A549 (cell line): ENCODE measurements around the gene MPHOSPH9. TPM values are rescaled to one million over a fixed set of nuclear protein-coding genes. Genes with fewer than 3 reads are reported as not detected.

Source experiments
- ATAC-seq, 2 experiments: fragments of 200-7000 bp in 1 of 2; fragments of >200 bp in 1 of 2; cut with Nextera tagmentation in 1 of 2; cut with Tn5 transposase in 1 of 2; 3 replicates each; pipeline versions ENCODE4 v1.8.0 to v1.9.1; 2018 to 2020; ENCODE audit warnings: mild to moderate bottlenecking in 1 of 2, moderate library complexity in 1 of 2
- CTCF ChIA-PET: fragments of 300-600 bp; sonication (Branson Sonifier 250); formaldehyde crosslinking; extraction: SDS; loops from one replicate; lab custom pipeline; 2021; ENCODE audit warnings: antibody characterized with exemption, inconsistent platforms; lab: Yijun Ruan, JAX
- POLR2A ChIA-PET: fragments of 350-600 bp; formaldehyde crosslinking; extraction: SDS; loops from one replicate; lab custom pipeline; 2021; ENCODE audit warnings: antibody characterized with exemption, inconsistent platforms; lab: Yijun Ruan, JAX
- DNase-seq, 2 experiments: peaks; one replicate each; pipeline versions ENCODE4 v3.0.0 to v3.0.0-alpha.2; 2011 to 2016; ENCODE audit warnings: low read depth in 1 of 2, low spot score in 1 of 2
- FAIRE-seq: peaks from 2 replicates; lab custom pipeline; 2011; peaks lifted over from hg19 to GRCh38; lab: Jason Lieb, UNC
- H3K27ac ChIP-seq, 2 experiments: fragments of >200 bp; sonication (Bioruptor Twin); formaldehyde crosslinking; 3 replicates each; pipeline ENCODE4 v1.5.1; 2016 to 2017
- H3K4me1 ChIP-seq: fragments of >200 bp; sonication (Bioruptor Twin); formaldehyde crosslinking; 3 replicates; pipeline ENCODE4 v1.6.1; 2016
- H3K4me2 ChIP-seq: fragments of >200 bp; sonication (Bioruptor Twin); formaldehyde crosslinking; 3 replicates; pipeline ENCODE4 v1.6.1; 2016
- H3K4me3 ChIP-seq: fragments of >200 bp; sonication (Bioruptor Twin); formaldehyde crosslinking; 3 replicates; pipeline ENCODE4 v1.5.1; 2016
- H3K9me3 ChIP-seq: fragments of >200 bp; sonication (Bioruptor Twin); formaldehyde crosslinking; 3 replicates; pipeline ENCODE4 v1.6.1; 2016
- CEBPB ChIP-seq, 2 experiments: fragments of >200 bp in 1 of 2; sonication (Bioruptor Twin) in 1 of 2; formaldehyde crosslinking in 1 of 2; IDR thresholded peaks; 2 replicates each; pipeline ENCODE4 v1.6.1; 2012 to 2016
- CHD2 ChIP-seq: fragments of 150-350 bp; IDR thresholded peaks from 2 replicates; pipeline ENCODE4 v1.6.1; 2014; ENCODE audit warnings: low read length; ENCODE audit not compliant: partially characterized antibody
- CHD4 ChIP-seq: fragments of 200-600 bp; sonication (generic); IDR thresholded peaks from 2 replicates; pipeline ENCODE4 v1.6.1; 2016; ENCODE audit warnings: antibody characterized with exemption, mild to moderate bottlenecking, borderline replicate concordance
- EHMT2 ChIP-seq: fragments of 200-600 bp; sonication (generic); IDR thresholded peaks from 2 replicates; pipeline ENCODE4 v1.6.1; 2016; ENCODE audit warnings: antibody characterized with exemption, low read depth, mild to moderate bottlenecking, moderate library complexity
- EP300 ChIP-seq, 2 experiments: fragments of >200 bp; sonication (Bioruptor Twin); formaldehyde crosslinking; IDR thresholded peaks; 2 replicates in 1 of 2; 3 replicates in 1 of 2; pipeline ENCODE4 v1.6.1; 2016 to 2017
- ESRRA ChIP-seq: fragments of 150-350 bp; IDR thresholded peaks from 2 replicates; pipeline ENCODE4 v1.6.1; 2014; ENCODE audit warnings: mild to moderate bottlenecking, low read length, borderline replicate concordance
- FOSB ChIP-seq: fragments of 250-450 bp; sonication (Bioruptor Pico); IDR thresholded peaks from 2 replicates; pipeline ENCODE4 v1.5.0; 2020; ENCODE audit warnings: mild to moderate bottlenecking, moderate library complexity
- FOXS1 ChIP-seq: fragments of 250-450 bp; sonication (Bioruptor Pico); IDR thresholded peaks from 2 replicates; pipeline ENCODE4 v1.5.0; 2020; ENCODE audit warnings: mild to moderate bottlenecking, moderate library complexity
- HMGXB4 ChIP-seq: fragments of 250-450 bp; sonication (Bioruptor Pico); IDR thresholded peaks from 2 replicates; pipeline ENCODE4 v1.5.0; 2021; ENCODE audit warnings: mild to moderate bottlenecking, moderate library complexity, borderline replicate concordance
- KDM1A ChIP-seq: fragments of 200-600 bp; sonication (generic); IDR thresholded peaks from 2 replicates; pipeline ENCODE4 v1.6.1; 2016; ENCODE audit warnings: low read depth, mild to moderate bottlenecking
- MAZ ChIP-seq: fragments of 150-350 bp; IDR thresholded peaks from 2 replicates; pipeline ENCODE4 v1.6.1; 2014; ENCODE audit warnings: antibody characterized with exemption, low read depth, low read length, borderline replicate concordance
- MYC ChIP-seq: IDR thresholded peaks from 2 replicates; pipeline ENCODE4 v1.6.1; 2012; ENCODE audit warnings: mild to moderate bottlenecking, inconsistent platforms, low read length, improper control_type of control experiment, borderline replicate concordance
- NR3C1 ChIP-seq: fragments of >200 bp; sonication (Bioruptor Twin); formaldehyde crosslinking; IDR thresholded peaks from 3 replicates; pipeline ENCODE4 v1.6.1; 2017
- PBX3 ChIP-seq: IDR thresholded peaks from 2 replicates; pipeline ENCODE4 v1.6.1; 2012
- POLR2A ChIP-seq: IDR thresholded peaks from 2 replicates; pipeline ENCODE4 v1.6.1; 2012; ENCODE audit warnings: mild to moderate bottlenecking, low read length
- RARB ChIP-seq: fragments of 250-450 bp; sonication (Bioruptor Pico); IDR thresholded peaks from 2 replicates; pipeline ENCODE4 v1.8.0; 2021; ENCODE audit warnings: mild to moderate bottlenecking, moderate library complexity
- RCOR1 ChIP-seq: fragments of 150-350 bp; IDR thresholded peaks from 2 replicates; pipeline ENCODE4 v1.6.1; 2014; ENCODE audit warnings: antibody characterized with exemption, low read length, low read depth
- REST ChIP-seq: fragments of 200-600 bp; sonication (generic); IDR thresholded peaks from 2 replicates; pipeline ENCODE4 v1.6.1; 2016; ENCODE audit warnings: antibody characterized with exemption, mild to moderate bottlenecking, moderate library complexity
- USF2 ChIP-seq: fragments of 450-650 bp; IDR thresholded peaks from 2 replicates; pipeline ENCODE4 v1.6.1; 2014; ENCODE audit warnings: antibody characterized with exemption
- ZNF302 ChIP-seq: fragments of 250-450 bp; sonication (Bioruptor Pico); IDR thresholded peaks from 2 replicates; pipeline ENCODE4 v1.9.0; 2021; ENCODE audit warnings: inconsistent platforms, mild to moderate bottlenecking, moderate library complexity
- WGBS: methylation state at CpG from one replicate; pipeline ENCODE4 v1.1.6; 2017; ENCODE audit errors: missing lambda C conversion rate; 5-methylcytosine and 5-hydroxymethylcytosine counted together
- polyA plus RNA-seq, 4 experiments: library from polyadenylated mRNA; depleted of rRNA in 3 of 4; stranded (reverse); fragments of >200 nt; fragmentation: RNase III in 1 of 4; extraction: RNeasy Plus Mini Kit Qiagen cat#74134 plus additional on column Dnase treatment in 1 of 4; gene quantifications; 2 replicates in 3 of 4; 3 replicates in 1 of 4; pipeline ENCODE4 v1.2.3, GENCODE V29; 2011 to 2017

Gene MPHOSPH9
- polyA plus RNA-seq, 2 of the 4 experiments (the other 2 are of a cell fraction), result 31.0 to 74.9 TPM

GRCh38 chr12:123132951-123133619 lies 99.9 kb downstream of the MPHOSPH9 start (continued):
- no peak for TF ChIP-seq REST
- TF ChIP-seq ZNF302 (CRISPR knock-in tag), result no peak

GRCh38 chr12:123131879-123132402 lies 101.0 kb downstream of the MPHOSPH9 start:
- ChIA-PET CTCF (no interaction called here), POLR2A (no interaction called here)
- no peak overlapping the region for H3K4me3 ChIP-seq
- peak overlapping the region; percentile 21 for H3K4me2 ChIP-seq
- TF ChIP-seq PBX3 (no peak), RCOR1 (no peak), CHD4 (no peak), RARB (CRISPR knock-in tag) (no peak), REST (no peak), HMGXB4 (CRISPR knock-in tag) (no peak), CHD2 (no peak), FOXS1 (CRISPR knock-in tag) (no peak)
- peak overlapping the region; percentile 38 to 96 for H3K27ac ChIP-seq
- 86% methylated on average over 9 of the region's 12 CpGs for WGBS
- peaks cover 46% of the 10 kb centered on the region for H3K4me1 ChIP-seq
- H3K9me3 ChIP-seq, result no peaks in the 10 kb centered on the region
- FAIRE-seq (no peak), DNase-seq (no peak), ATAC-seq (peak; percentile 40 to 43; a peak in 5 of 6 replicates)

GRCh38 chr12:123131291-123131832 lies 101.6 kb downstream of the MPHOSPH9 start:
- ATAC-seq (peak; percentile 37 to 49; a peak in 5 of 6 replicates), DNase-seq (no peak), FAIRE-seq (no peak)
- ChIA-PET CTCF (no interaction called here), POLR2A (no interaction called here)
- WGBS, result 84% methylated on average over 4 of the region's 4 CpGs
- no peaks in the 10 kb centered on the region for H3K9me3 ChIP-seq
- H3K4me1 ChIP-seq, result peaks cover 50% of the 10 kb centered on the region
- peak overlapping the region; percentile 38 to 96 for H3K27ac ChIP-seq
- H3K4me3 ChIP-seq, result no peak overlapping the region
- peak overlapping the region; percentile 21; the same call in 2 of the 3 replicates for H3K4me2 ChIP-seq
- TF ChIP-seq FOXS1 (CRISPR knock-in tag), result no peak
- no peak for TF ChIP-seq MAZ
- TF ChIP-seq EP300 (IDR thresholded peaks at IDR 0.05), result no peak
- TF ChIP-seq CHD4, result no peak
- TF ChIP-seq EHMT2, result no peak
- TF ChIP-seq MYC, result no peak
- TF ChIP-seq PBX3, result no peak
- TF ChIP-seq USF2, result no peak
- no peak for TF ChIP-seq POLR2A
- no peak for TF ChIP-seq NR3C1
- no peak for TF ChIP-seq FOSB (CRISPR knock-in tag)
- TF ChIP-seq ESRRA, result no peak
- no peak for TF ChIP-seq KDM1A
- TF ChIP-seq CEBPB (IDR thresholded peaks at IDR 0.05), result no peak
